Endodermal cell (in vitro differentiated cells): ENCODE measurements around the gene LMTK3. TPM values are rescaled to one million over a fixed set of nuclear protein-coding genes. Genes with fewer than 3 reads are reported as not detected.

Experiments used
- DNase-seq: peaks from one replicate; pipeline ENCODE4 v3.0.0-alpha.2; 2017
- H3K27ac ChIP-seq: 2 replicates; pipeline ENCODE4 v1.5.1; 2013; ENCODE audit warnings: mild to moderate bottlenecking, low read depth, low read length, moderate library complexity
- H3K27me3 ChIP-seq: 2 replicates; pipeline ENCODE4 v1.6.1; 2013; ENCODE audit warnings: mild to moderate bottlenecking, low read length, moderate library complexity; ENCODE audit not compliant: insufficient read depth, control insufficient read depth, poor library complexity, severe bottlenecking
- H3K36me3 ChIP-seq: 2 replicates; pipeline ENCODE4 v1.7.0; 2013; ENCODE audit warnings: mild to moderate bottlenecking, low read length, moderate library complexity; ENCODE audit not compliant: control insufficient read depth, insufficient read depth
- H3K4me1 ChIP-seq: one replicate; pipeline ENCODE4 v1.7.0; 2013; ENCODE audit warnings: low read length; ENCODE audit not compliant: control insufficient read depth, insufficient read depth
- H3K4me3 ChIP-seq: 2 replicates; pipeline ENCODE4 v1.5.1; 2013; ENCODE audit warnings: mild to moderate bottlenecking, low read length, moderate library complexity
- H3K9ac ChIP-seq: 2 replicates; pipeline ENCODE4 v1.6.1; 2013; ENCODE audit warnings: mild to moderate bottlenecking, low read length, moderate library complexity; ENCODE audit not compliant: poor library complexity, severe bottlenecking; ENCODE audit errors: extremely low read depth
- H3K9me3 ChIP-seq: 2 replicates; pipeline ENCODE4 v1.6.1; 2013; ENCODE audit warnings: mild to moderate bottlenecking, low read length, moderate library complexity; ENCODE audit not compliant: control insufficient read depth
- H3K27ac Mint-ChIP-seq: 2 replicates; pipeline ENCODE4 v1.8.0; 2020; ENCODE audit warnings: mixed read lengths
- H3K27me3 Mint-ChIP-seq: 2 replicates; pipeline ENCODE4 v1.8.0; 2021; ENCODE audit warnings: mild to moderate bottlenecking, mixed read lengths; ENCODE audit not compliant: insufficient read depth
- H3K36me3 Mint-ChIP-seq: 2 replicates; pipeline ENCODE4 v1.8.0; 2020; ENCODE audit warnings: low read depth, mixed read lengths
- H3K4me1 Mint-ChIP-seq: 2 replicates; pipeline ENCODE4 v1.8.0; 2020; ENCODE audit warnings: mixed read lengths
- H3K4me3 Mint-ChIP-seq: 2 replicates; pipeline ENCODE4 v1.8.0; 2020; ENCODE audit warnings: mild to moderate bottlenecking, moderate library complexity, mixed read lengths
- H3K9me3 Mint-ChIP-seq: 2 replicates; pipeline ENCODE4 v1.8.0; 2020; ENCODE audit warnings: mild to moderate bottlenecking, mixed read lengths
- WGBS, 2 experiments: methylation state at CpG; one replicate each; pipeline versions ENCODE4 v1.1.5 to v1.1.7; 2013; ENCODE audit warnings: missing lambda C conversion rate in 2 of 2, mixed read lengths in 1 of 2; ENCODE audit not compliant: insufficient coverage in 1 of 2, insufficient read length in 1 of 2; 5-methylcytosine and 5-hydroxymethylcytosine counted together
- total RNA-seq, 2 donors: library from RNA; stranded (reverse); fragmentation: NEBNext Ultra II Directional in 1 of 2; extraction: Animal tissue kit (Norgen Biotek cat#: 25700) in 1 of 2; gene quantifications; 2 replicates in 1 of 2; 3 replicates in 1 of 2; pipeline ENCODE4 v1.2.1, GENCODE V29; 2021
- TF ChIP-seq, protein P1 (sequence below): fragments of 200-600 bp; sonication (generic); conservative IDR thresholded peaks from 2 replicates; pipeline ENCODE4 v1.5.0; 2021; ENCODE audit warnings: antibody characterized with exemption, mild to moderate bottlenecking

Gene LMTK3
- total RNA-seq, 2 donors from 2014 or later, result 11.1 to 14.5 TPM

DNA sequence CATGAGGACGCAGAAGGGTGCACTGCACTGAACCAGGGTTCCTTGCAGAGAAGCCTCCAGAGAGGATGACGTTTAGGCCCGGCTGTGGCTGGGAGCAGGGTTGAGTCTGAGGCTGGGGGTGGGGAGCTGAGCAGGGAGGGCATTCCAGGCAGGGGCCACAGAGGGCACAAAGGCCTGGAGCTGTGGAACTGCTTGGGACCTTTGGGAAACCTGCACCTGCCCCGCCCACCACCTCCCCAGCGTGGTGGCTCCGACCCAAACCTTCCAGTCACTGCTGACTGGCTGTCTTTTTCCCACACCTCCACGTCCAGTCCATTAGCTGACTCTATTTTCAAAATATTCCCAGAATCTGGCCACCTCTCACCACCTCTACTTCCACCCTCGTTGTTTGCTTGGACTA, 4.9 kb upstream of the LMTK3 start:
- H3K27me3 Mint-ChIP-seq, result peaks cover 1% of the 10 kb centered on the region
- H3K27ac Mint-ChIP-seq, result no peak overlapping the region
- H3K27me3 ChIP-seq, result peaks cover 19% of the 10 kb centered on the region
- no peaks in the 10 kb centered on the region for H3K4me1 Mint-ChIP-seq
- no peak overlapping the region for H3K27ac ChIP-seq
- WGBS, 2 experiments, result 87 to 92% methylated on average over 8 of the region's 8 CpGs
- no peak overlapping the region for H3K4me3 Mint-ChIP-seq
- no peak overlapping the region for H3K4me3 ChIP-seq
- H3K9me3 Mint-ChIP-seq, result no peaks in the 10 kb centered on the region
- H3K9me3 ChIP-seq, result no peaks in the 10 kb centered on the region
- no peak overlapping the region for H3K9ac ChIP-seq
- H3K4me1 ChIP-seq, result no peaks in the 10 kb centered on the region
- DNase-seq, result peak; percentile 52
- TF ChIP-seq, protein P1, sequence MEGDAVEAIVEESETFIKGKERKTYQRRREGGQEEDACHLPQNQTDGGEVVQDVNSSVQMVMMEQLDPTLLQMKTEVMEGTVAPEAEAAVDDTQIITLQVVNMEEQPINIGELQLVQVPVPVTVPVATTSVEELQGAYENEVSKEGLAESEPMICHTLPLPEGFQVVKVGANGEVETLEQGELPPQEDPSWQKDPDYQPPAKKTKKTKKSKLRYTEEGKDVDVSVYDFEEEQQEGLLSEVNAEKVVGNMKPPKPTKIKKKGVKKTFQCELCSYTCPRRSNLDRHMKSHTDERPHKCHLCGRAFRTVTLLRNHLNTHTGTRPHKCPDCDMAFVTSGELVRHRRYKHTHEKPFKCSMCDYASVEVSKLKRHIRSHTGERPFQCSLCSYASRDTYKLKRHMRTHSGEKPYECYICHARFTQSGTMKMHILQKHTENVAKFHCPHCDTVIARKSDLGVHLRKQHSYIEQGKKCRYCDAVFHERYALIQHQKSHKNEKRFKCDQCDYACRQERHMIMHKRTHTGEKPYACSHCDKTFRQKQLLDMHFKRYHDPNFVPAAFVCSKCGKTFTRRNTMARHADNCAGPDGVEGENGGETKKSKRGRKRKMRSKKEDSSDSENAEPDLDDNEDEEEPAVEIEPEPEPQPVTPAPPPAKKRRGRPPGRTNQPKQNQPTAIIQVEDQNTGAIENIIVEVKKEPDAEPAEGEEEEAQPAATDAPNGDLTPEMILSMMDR, result no peak
- no peaks in the 10 kb centered on the region for H3K36me3 ChIP-seq
- H3K36me3 Mint-ChIP-seq, result no peaks in the 10 kb centered on the region

DNA sequence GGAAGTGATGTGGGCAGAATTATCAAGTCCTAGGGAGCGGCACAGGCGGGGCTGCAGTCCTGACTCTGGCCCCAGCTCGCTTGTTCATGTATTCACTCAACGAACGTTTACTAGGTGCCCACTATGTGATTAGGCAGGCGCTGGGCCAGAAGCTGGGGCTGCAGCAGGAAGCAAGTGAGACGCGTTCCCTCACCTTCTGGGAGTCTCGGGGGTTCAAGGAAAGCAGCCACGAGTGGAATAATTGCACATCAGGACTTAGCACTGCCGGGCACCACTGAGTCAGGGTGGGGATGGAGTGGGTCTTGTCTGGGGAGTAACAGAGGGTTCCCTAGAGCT, 2.5 kb upstream of the LMTK3 start:
- Mint-ChIP-seq H3K9me3 (no peaks in the 10 kb centered on the region), H3K27ac (peak overlapping the region; percentile 2), H3K36me3 (no peaks in the 10 kb centered on the region), H3K4me1 (peaks cover 7% of the 10 kb centered on the region), H3K27me3 (peaks cover 18% of the 10 kb centered on the region), H3K4me3 (no peak overlapping the region)
- H3K4me1 ChIP-seq, result no peaks in the 10 kb centered on the region
- peaks cover 19% of the 10 kb centered on the region for H3K27me3 ChIP-seq
- no peak for DNase-seq
- WGBS, 2 experiments, result 62 to 82% methylated on average over 8 to 11 of the region's 11 CpGs
- no peaks in the 10 kb centered on the region for H3K9me3 ChIP-seq
- no peak overlapping the region for H3K27ac ChIP-seq
- TF ChIP-seq, protein P1, result no peak
- no peak overlapping the region for H3K9ac ChIP-seq
- H3K36me3 ChIP-seq, result no peaks in the 10 kb centered on the region
- peak overlapping the region; percentile 83 for H3K4me3 ChIP-seq

DNA sequence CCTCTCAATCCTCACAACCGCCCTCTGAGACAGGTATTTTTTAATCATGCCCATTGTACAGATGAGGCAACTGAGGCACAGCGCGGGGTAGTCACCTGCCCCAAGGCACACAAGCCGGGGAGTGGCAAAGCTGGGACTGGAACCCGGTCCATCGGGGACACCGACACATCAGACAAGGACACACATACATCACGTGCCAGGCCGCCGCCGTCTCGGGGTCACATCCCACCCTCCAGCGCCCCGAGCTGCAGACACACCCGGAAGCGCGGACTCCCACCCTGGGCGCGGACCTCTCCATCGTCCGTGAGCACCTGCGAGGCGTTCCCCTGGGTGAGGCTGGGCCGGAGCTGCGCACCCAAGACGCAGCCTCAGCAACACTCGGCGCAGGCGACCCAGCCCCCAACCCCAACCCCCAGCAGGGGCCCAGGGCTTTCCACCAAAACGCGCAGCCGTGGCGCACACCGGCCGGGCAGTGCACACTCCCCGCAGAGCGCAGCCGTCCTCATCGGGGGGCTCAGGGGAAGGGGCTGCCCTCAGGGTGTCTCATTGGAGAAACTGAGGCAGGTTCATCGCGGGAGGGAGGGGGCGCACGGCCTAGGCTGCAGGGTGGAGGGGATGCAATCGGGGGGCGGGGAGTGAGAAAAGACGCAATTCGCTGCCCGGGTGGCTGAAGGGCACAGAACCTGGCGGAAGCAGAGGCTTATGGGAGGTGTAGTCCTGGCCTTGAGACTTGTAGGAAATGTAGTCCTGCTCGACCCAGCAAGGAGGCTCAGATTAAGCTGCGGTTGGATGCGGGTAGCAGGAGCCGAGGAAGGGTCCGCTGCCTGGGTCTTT, 1.9 kb upstream of the LMTK3 start:
- Histone ChIP-seq H3K4me3 (peak overlapping the region; percentile 83), H3K27ac (no peak overlapping the region), H3K27me3 (peaks cover 19% of the 10 kb centered on the region), H3K9me3 (no peaks in the 10 kb centered on the region), H3K9ac (no peak overlapping the region), H3K4me1 (no peaks in the 10 kb centered on the region), H3K36me3 (no peaks in the 10 kb centered on the region)
- TF ChIP-seq, protein P1, result no peak
- Mint-ChIP-seq H3K27ac (peak overlapping the region; percentile 2), H3K4me1 (peaks cover 7% of the 10 kb centered on the region), H3K27me3 (peaks cover 18% of the 10 kb centered on the region), H3K9me3 (no peaks in the 10 kb centered on the region), H3K4me3 (no peak overlapping the region), H3K36me3 (no peaks in the 10 kb centered on the region)
- DNase-seq, result peak; percentile 94
- WGBS, 2 experiments, result 3 to 8% methylated on average over 25 to 54 of the region's 54 CpGs
